ENCODE results near the gene SBF2.

Gene SBF2

DNA sequence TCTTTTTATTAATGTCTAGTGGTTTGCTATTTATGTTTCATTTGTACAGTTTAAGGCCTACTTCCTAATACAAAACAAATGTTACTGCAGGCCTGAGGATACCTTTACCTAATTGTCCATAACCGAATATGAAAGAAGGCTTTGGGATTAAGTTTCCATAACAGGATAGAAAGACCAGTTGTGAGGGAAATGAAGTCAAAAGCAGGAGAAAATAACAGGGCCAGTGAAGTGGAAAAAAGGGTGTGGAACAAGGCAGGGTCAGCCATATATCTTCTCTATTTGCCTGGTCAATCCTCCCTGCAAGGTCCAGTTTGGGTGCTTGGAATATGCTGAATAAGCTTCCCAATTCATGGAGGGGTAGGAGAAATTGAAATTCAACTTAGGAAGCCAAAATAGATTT, 418.6 kb downstream of the SBF2 start:
- H3K4me3 ChIP-seq (ENCODE audit: control insufficient read depth, low read depth, low read length) = no peak overlapping the region
- no peak for DNase-seq (ENCODE audit: low read depth)
- TF ChIP-seq CTCF (IDR thresholded peaks at IDR 0.05; ENCODE audit: control insufficient read depth, insufficient read depth, low read depth, low read length, missing control alignments) = no peak

DNA sequence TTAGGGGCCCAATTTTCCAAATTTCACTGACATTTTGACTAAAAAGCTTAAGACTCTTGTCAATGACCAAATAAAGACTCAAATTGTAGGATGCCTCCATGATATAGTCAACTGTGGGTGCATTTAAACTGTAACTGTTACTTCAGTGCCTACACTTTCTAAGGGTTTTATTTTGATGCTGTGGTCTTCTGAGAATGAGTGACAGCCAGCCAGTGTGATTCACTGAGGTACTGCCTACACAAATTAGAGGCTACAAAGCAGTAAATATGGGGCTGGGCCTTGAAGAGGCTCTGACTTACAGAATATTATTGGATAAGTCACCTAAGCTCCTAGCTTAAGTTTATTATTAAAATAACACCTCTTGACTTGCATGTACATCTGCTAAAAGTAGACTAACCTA, 419.6 kb downstream of the SBF2 start:
- H3K4me3 ChIP-seq (ENCODE audit: control insufficient read depth, low read depth, low read length) = no peak overlapping the region
- no peak for TF ChIP-seq CTCF (IDR thresholded peaks at IDR 0.05; ENCODE audit: control insufficient read depth, insufficient read depth, low read depth, low read length, missing control alignments)
- DNase-seq (ENCODE audit: low read depth) = no peak

DNA sequence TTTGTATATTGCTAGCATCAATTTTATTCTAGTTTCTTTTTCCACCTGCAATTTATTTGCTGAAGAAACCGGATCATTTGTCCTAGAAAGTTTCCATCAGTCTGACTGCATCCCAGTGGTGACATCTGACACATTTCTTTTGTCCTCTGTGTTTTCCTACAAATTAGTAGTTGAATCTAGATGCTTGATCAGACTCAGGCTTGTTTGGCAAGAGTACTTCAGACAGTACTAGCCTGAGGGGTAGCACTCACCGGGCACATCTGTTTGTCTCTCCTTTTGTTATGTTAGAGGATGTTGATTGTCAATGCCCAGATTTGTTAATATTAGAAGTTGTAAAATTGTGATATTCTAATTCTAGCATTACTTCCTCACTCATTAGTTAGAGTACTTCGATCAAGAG, 425.4 kb downstream of the SBF2 start:
- H3K4me3 ChIP-seq (ENCODE audit: control insufficient read depth, low read depth, low read length) = no peak overlapping the region
- no peak for TF ChIP-seq CTCF (IDR thresholded peaks at IDR 0.05; ENCODE audit: control insufficient read depth, insufficient read depth, low read depth, low read length, missing control alignments)
- DNase-seq (ENCODE audit: low read depth) = no peak

DNA sequence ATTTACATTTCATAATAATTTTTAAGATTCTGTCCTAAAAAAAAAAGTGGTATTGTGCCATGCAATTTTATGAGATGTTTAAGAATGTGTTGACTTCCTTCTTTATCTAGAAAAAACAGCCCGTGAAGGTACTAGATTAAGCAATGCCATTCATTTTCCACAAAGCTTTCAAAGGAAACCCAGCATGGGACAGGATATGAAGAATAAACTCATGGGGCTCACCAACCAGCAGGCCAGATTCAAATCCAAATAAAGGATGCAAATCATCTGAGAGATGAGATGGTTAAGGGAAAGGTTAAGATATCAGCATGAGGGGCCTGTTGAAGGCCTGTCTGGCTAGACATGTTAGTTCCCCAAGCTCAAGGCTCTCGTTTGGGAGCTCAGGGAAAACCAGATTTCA, 431.0 kb downstream of the SBF2 start:
- no peak for TF ChIP-seq CTCF (IDR thresholded peaks at IDR 0.05; ENCODE audit: control insufficient read depth, insufficient read depth, low read depth, low read length, missing control alignments)
- DNase-seq (ENCODE audit: low read depth) = peak; percentile 69
- H3K4me3 ChIP-seq (ENCODE audit: control insufficient read depth, low read depth, low read length) = no peak overlapping the region

DNA sequence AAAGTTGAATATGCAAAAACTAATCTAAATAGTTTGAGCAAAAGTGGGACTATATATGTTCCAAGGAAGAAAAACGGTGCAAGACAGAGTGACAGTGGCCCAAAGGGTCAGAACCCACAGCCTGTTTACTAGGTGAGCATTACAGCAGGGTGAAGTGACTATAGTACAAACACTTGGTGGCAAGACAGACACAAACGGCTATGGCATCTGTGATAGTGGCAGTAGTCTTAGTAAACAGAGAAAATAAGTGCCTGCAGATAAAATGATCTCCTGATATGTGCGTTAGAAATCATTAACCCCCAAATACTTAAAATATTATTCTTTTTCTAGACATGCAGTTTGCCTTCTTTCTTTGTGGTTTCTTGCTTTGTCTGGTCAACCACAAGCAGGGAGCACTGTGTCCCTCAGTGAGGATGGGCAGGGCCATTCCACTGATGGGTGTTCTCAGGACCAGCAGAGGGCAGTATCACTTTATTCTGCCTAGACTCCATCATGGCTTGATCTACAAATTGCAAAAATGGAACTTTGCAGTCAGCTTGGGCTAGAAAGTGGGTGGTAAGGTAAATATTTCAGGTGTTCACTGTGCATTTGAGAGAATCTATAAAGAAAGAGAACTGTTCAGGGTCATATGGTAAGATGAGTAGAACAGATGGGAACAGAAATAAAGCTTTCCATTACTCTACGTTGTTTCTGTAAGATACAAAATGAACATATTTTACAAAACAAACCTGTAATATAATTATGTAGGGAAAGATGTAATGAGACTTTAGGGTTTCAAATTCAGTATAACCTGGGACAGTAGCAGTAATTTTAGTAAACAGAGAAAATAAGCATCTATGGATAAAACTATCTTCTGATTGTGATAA, 431.9 kb downstream of the SBF2 start:
- TF ChIP-seq CTCF (IDR thresholded peaks at IDR 0.05; ENCODE audit: control insufficient read depth, insufficient read depth, low read depth, low read length, missing control alignments) = peak; percentile 76
- peak; percentile 53 for DNase-seq (ENCODE audit: low read depth)
- no peak overlapping the region for H3K4me3 ChIP-seq (ENCODE audit: control insufficient read depth, low read depth, low read length)

DNA sequence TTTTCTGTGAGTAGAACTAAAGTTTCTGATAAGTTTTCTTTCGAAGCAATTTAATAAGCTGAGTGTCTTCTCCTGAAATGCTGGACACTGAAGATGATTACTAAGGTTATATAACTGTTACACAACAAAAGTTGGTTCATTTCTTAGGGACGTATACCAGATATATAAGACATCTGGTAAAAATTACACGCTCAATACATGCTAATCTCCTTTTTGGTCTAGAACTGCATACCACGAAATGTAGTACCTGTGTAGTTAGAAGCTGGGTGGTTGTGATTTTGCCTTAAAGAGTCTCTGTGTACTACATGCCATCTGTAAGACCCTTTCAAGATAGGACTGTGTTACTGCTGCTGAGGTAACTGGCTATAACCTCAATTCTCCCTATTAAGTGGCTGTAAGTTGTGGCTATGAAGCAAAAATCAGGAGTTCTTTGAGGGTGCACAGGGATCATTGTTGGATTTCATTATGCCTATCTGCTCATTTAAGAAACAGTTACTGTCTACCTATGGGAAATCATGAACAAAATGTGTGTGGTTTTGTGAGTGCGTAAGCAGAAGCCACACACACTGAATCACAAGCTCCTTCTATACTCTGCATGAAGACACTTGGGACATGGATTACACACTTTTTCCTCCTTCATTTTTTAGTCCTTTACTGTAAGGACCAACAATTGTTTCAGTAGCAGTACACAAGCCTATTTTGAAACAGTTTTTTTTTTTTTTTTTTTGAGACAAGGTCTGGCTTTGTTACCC, 434.3 kb downstream of the SBF2 start:
- TF ChIP-seq CTCF (IDR thresholded peaks at IDR 0.05; ENCODE audit: control insufficient read depth, insufficient read depth, low read depth, low read length, missing control alignments) = no peak

More for the DNA sequence above, 434.3 kb downstream of the SBF2 start:
- H3K4me3 ChIP-seq (ENCODE audit: control insufficient read depth, low read depth, low read length) = no peak overlapping the region
- peak; percentile 84 for DNase-seq (ENCODE audit: low read depth)

All from AG09309 (cell line).